H1 (cell line): ENCODE results near the gene SMTNL1. TPM values are rescaled to one million over a fixed set of nuclear protein-coding genes. Genes with fewer than 3 reads are reported as not detected.

ENCODE experiments used
- CEBPB ChIP-seq: IDR thresholded peaks from 2 replicates; pipeline ENCODE4 v1.6.1; 2012; ENCODE audit warnings: low read depth, low read length
- CTCF ChIP-seq, 3 experiments: IDR thresholded peaks; 1 replicate in 2 of 3; 2 replicates in 1 of 3; pipeline versions ENCODE4 v1.5.1 to v1.6.1; 2011; ENCODE audit warnings: low read length in 3 of 3, mild to moderate bottlenecking in 3 of 3, inconsistent platforms in 2 of 3, low read depth in 1 of 3, moderate library complexity in 1 of 3; ENCODE audit not compliant: insufficient read depth in 1 of 3; ENCODE audit errors: control extremely low read depth in 1 of 3
- HDAC6 ChIP-seq: IDR thresholded peaks from one replicate; pipeline ENCODE4 v1.7.1; 2012; ENCODE audit warnings: low read depth, mild to moderate bottlenecking, inconsistent platforms, low read length, moderate library complexity
- RAD21 ChIP-seq, 2 experiments: IDR thresholded peaks in 1 of 2; conservative IDR thresholded peaks in 1 of 2; 2 replicates each; pipeline ENCODE4 v1.6.1; 2011; ENCODE audit warnings: low read depth in 2 of 2, low read length in 2 of 2, improper control_type of control experiment in 1 of 2, inconsistent platforms in 1 of 2, mild to moderate bottlenecking in 1 of 2, moderate library complexity in 1 of 2
- RBBP5 ChIP-seq: IDR thresholded peaks from 2 replicates; pipeline ENCODE4 v1.7.1; 2012; ENCODE audit warnings: low read depth, mild to moderate bottlenecking, inconsistent platforms, low read length, moderate library complexity, borderline replicate concordance
- TCF12 ChIP-seq: IDR thresholded peaks from 2 replicates; pipeline ENCODE4 v1.6.1; 2011; ENCODE audit warnings: low read depth, mild to moderate bottlenecking, low read length
- polyA plus RNA-seq, 7 experiments: library from polyadenylated mRNA; depleted of rRNA in 3 of 7; stranded (reverse) in 5 of 7; unstranded in 2 of 7; fragments of >200 nt in 5 of 7; fragments of 200-250 nt in 2 of 7; gene quantifications; 1 replicate in 5 of 7; 2 replicates in 1 of 7; 4 replicates in 1 of 7; pipeline versions ENCODE4 v1.2.1 to v1.2.3, GENCODE V29; 2011 to 2013; ENCODE audit warnings: missing spikeins in 2 of 7, mixed read lengths in 2 of 7
- total RNA-seq: library from RNA; stranded (reverse); fragmentation: NEBNext Ultra II Directional; extraction: Animal tissue kit (Norgen Biotek cat#: 25700); gene quantifications from 2 replicates; pipeline ENCODE4 v1.2.1, GENCODE V29; 2021
- TF ChIP-seq, protein P1 (sequence below): IDR thresholded peaks from 2 replicates; pipeline ENCODE4 v1.6.1; 2011; ENCODE audit warnings: low read length, improper control_type of control experiment

SMTNL1 gene
- total and polyA plus RNA-seq, 2 of the 8 experiments (the other 6 are each of a cell fraction or from before 2014, with no cell fraction given) = 0.18 TPM; not detected in 1

GRCh38 chr11:57543593-57543992 lies 6.2 kb downstream of the SMTNL1 start (continued):
- TF ChIP-seq, protein P1, sequence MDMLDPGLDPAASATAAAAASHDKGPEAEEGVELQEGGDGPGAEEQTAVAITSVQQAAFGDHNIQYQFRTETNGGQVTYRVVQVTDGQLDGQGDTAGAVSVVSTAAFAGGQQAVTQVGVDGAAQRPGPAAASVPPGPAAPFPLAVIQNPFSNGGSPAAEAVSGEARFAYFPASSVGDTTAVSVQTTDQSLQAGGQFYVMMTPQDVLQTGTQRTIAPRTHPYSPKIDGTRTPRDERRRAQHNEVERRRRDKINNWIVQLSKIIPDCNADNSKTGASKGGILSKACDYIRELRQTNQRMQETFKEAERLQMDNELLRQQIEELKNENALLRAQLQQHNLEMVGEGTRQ = no peak
- TF ChIP-seq CEBPB = no peak
- no peak for TF ChIP-seq RAD21 (IDR thresholded peaks at IDR 0.05 in 1 of 2, conservative IDR thresholded peaks at IDR 0.05 in 1 of 2; ENCODE audit: low read depth in 2 of 2, low read length in 2 of 2)
- no peak for TF ChIP-seq HDAC6
- no peak for TF ChIP-seq TCF12
- no peak for TF ChIP-seq CTCF (IDR thresholded peaks at IDR 0.05; ENCODE audit: control extremely low read depth in 1 of 3, insufficient read depth in 1 of 3, low read depth in 1 of 3, low read length in 3 of 3)
- no peak for TF ChIP-seq RBBP5
